ENCODE results near the gene POLR2E.

- TF ChIP-seq POLR2AphosphoS5 (IDR thresholded peaks at IDR 0.05; ENCODE audit: low read depth, low read length) (no peak), EZH2phosphoT487 (IDR thresholded peaks at IDR 0.05; ENCODE audit: borderline replicate concordance) (no peak)
These were observed 49.0 kb downstream of the POLR2E start for GRCh38 chr19:1046117-1046626.
